HUES6 (cell line): ENCODE results near the gene CNTN5.

Experiments used
- H3K27ac ChIP-seq: 2 replicates; pipeline ENCODE4 v1.7.0; 2013; ENCODE audit warnings: low read depth, mild to moderate bottlenecking, low read length, inconsistent platforms
- H3K27me3 ChIP-seq: 2 replicates; pipeline ENCODE4 v1.6.1; 2013; ENCODE audit warnings: low read length; ENCODE audit not compliant: control insufficient read depth, insufficient read depth
- H3K36me3 ChIP-seq: 2 replicates; pipeline ENCODE4 v1.6.1; 2013; ENCODE audit warnings: low read length; ENCODE audit not compliant: control insufficient read depth, insufficient read depth
- H3K4me1 ChIP-seq: 2 replicates; pipeline ENCODE4 v1.6.1; 2013; ENCODE audit warnings: low read length; ENCODE audit not compliant: control insufficient read depth, insufficient read depth
- H3K4me3 ChIP-seq: 2 replicates; pipeline ENCODE4 v1.5.1; 2013; ENCODE audit warnings: low read depth, low read length
- H3K9ac ChIP-seq: one replicate; pipeline ENCODE4 v1.6.1; 2013; ENCODE audit warnings: mild to moderate bottlenecking, low read length
- H3K9me3 ChIP-seq: 2 replicates; pipeline ENCODE4 v1.6.1; 2013; ENCODE audit warnings: low read depth, low read length; ENCODE audit not compliant: control insufficient read depth, insufficient read depth

CNTN5 gene

DNA sequence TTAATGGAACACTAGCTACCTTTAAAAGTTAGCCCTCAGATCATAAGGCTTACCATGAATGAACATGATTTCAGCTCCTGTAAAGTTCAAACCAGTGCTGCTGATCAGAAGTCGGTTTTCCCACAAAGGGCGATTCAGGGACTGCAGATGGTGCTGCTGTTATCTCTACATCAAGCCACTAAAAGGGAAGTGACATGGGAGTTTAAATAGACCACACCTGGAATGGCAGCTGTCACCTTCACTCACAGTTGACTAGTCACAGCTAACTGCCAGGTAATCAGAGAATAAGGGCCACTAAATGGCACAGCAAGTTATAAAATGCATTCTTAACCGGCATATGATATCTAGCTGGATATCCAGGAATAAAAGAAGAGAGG is 1085.2 kb downstream of the CNTN5 start:
- peaks cover 19% of the 10 kb centered on the region for H3K4me1 ChIP-seq
- H3K36me3 ChIP-seq, result no peaks in the 10 kb centered on the region
- peaks cover 6% of the 10 kb centered on the region; the same call in 1 of the 2 replicates for H3K9me3 ChIP-seq
- H3K4me3 ChIP-seq, result no peak overlapping the region
- H3K27ac ChIP-seq, result no peak overlapping the region
- no peaks in the 10 kb centered on the region for H3K27me3 ChIP-seq
- H3K9ac ChIP-seq, result no peak overlapping the region

- Histone ChIP-seq H3K9me3 (no peaks in the 10 kb centered on the region), H3K9ac (no peak overlapping the region), H3K27ac (no peak overlapping the region), H3K27me3 (no peaks in the 10 kb centered on the region), H3K4me3 (no peak overlapping the region), H3K36me3 (no peaks in the 10 kb centered on the region), H3K4me1 (peaks cover 8% of the 10 kb centered on the region; the same call in 1 of the 2 replicates)
Observed at GRCh38 chr11:100119176-100119575, 1098.4 kb downstream of the CNTN5 start.

DNA sequence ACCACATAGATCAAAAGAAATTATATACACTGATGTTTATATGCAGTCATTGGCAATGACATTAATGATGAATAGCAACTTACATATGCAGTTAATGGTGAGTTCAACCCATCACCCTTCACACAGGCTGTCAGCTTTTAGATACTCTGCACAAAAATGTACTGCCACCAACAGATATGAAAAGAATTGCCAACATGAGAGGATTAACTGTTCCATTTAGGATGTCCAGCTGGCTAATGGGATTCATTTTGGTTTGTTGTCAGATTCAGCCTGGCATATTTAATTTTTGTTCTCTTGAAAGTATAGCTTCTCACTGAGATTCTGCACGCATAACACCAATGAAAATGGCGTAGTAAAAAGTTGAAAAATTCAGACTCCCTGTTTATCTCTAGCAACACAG is 1112.4 kb downstream of the CNTN5 start:
- H3K36me3 ChIP-seq, result no peaks in the 10 kb centered on the region
- no peak overlapping the region for H3K9ac ChIP-seq
- H3K9me3 ChIP-seq, result no peaks in the 10 kb centered on the region
- H3K27ac ChIP-seq, result no peak overlapping the region
- peaks cover 5% of the 10 kb centered on the region; the same call in 1 of the 2 replicates for H3K4me1 ChIP-seq
- no peaks in the 10 kb centered on the region for H3K27me3 ChIP-seq
- no peak overlapping the region for H3K4me3 ChIP-seq

DNA sequence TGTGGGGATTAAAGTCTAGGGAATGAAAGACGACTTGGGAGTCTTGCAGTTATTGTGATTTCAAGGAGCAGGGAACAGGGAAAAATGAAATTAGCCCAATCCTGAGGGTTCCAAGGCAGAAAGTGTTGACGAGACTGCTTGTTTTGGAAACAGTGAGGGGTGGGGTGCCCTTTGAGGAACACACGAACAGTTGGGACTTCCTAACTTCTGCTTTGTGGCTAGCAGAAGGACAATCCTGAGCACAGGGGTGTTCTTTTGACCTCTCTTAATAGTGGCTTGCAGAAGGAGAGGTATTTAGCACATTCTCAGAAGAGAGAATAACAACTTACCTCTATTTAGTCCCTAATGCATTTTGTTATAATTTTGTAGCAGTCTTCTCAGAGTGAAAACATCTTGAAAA is 1120.5 kb downstream of the CNTN5 start:
- Histone ChIP-seq H3K27me3 (no peaks in the 10 kb centered on the region), H3K4me3 (no peak overlapping the region), H3K9ac (no peak overlapping the region), H3K9me3 (no peaks in the 10 kb centered on the region), H3K36me3 (no peaks in the 10 kb centered on the region), H3K27ac (no peak overlapping the region), H3K4me1 (no peaks in the 10 kb centered on the region)

GRCh38 chr11:100151944-100152343 is 1131.2 kb downstream of the CNTN5 start:
- Histone ChIP-seq H3K36me3 (no peaks in the 10 kb centered on the region), H3K27me3 (no peaks in the 10 kb centered on the region), H3K9ac (no peak overlapping the region), H3K4me3 (no peak overlapping the region), H3K9me3 (peaks cover 3% of the 10 kb centered on the region; the same call in 1 of the 2 replicates), H3K4me1 (peaks cover 6% of the 10 kb centered on the region; the same call in 1 of the 2 replicates), H3K27ac (no peak overlapping the region)

DNA sequence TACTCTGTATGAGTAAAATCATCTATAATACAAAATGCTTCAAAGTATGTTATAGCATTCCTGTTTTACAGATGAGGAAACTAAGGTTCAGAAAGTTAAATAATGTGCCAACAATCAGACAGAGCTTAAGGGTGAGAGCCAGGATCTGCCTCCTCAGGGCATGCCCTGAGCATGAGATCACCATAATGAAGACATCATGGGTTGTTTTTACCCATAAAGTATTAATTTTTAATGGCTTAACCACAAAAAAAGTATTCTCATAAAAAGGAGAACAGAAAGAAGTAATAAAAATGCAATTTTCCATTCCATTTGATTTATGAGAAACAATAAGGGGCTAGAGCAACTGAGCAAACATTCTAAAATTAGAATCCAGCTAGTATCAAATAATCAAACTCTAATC is 1132.0 kb downstream of the CNTN5 start:
- Histone ChIP-seq H3K27ac (no peak overlapping the region), H3K4me3 (no peak overlapping the region), H3K4me1 (peaks cover 6% of the 10 kb centered on the region; the same call in 1 of the 2 replicates), H3K9me3 (peaks cover 3% of the 10 kb centered on the region; the same call in 1 of the 2 replicates), H3K27me3 (no peaks in the 10 kb centered on the region), H3K36me3 (no peaks in the 10 kb centered on the region), H3K9ac (no peak overlapping the region)

- no peaks in the 10 kb centered on the region for H3K27me3 ChIP-seq
- no peaks in the 10 kb centered on the region for H3K36me3 ChIP-seq
- no peak overlapping the region for H3K9ac ChIP-seq
- no peaks in the 10 kb centered on the region for H3K9me3 ChIP-seq
- no peaks in the 10 kb centered on the region for H3K4me1 ChIP-seq
- H3K4me3 ChIP-seq, result no peak overlapping the region
- no peak overlapping the region for H3K27ac ChIP-seq
Observed at GRCh38 chr11:100163471-100163870, 1142.7 kb downstream of the CNTN5 start.

- H3K4me3 ChIP-seq, result no peak overlapping the region
- H3K9ac ChIP-seq, result no peak overlapping the region
- no peaks in the 10 kb centered on the region for H3K27me3 ChIP-seq
- no peaks in the 10 kb centered on the region for H3K36me3 ChIP-seq
- H3K4me1 ChIP-seq, result no peaks in the 10 kb centered on the region
- H3K27ac ChIP-seq, result no peak overlapping the region
- no peaks in the 10 kb centered on the region for H3K9me3 ChIP-seq
Observed at GRCh38 chr11:100174881-100175280, 1154.1 kb downstream of the CNTN5 start.

GRCh38 chr11:100176456-100176855 is 1155.7 kb downstream of the CNTN5 start:
- no peak overlapping the region for H3K9ac ChIP-seq

GRCh38 chr11:100177651-100178050 is 1156.9 kb downstream of the CNTN5 start:
- no peaks in the 10 kb centered on the region for H3K36me3 ChIP-seq
- H3K27ac ChIP-seq, result no peak overlapping the region
- no peak overlapping the region for H3K4me3 ChIP-seq
- H3K9ac ChIP-seq, result no peak overlapping the region
- no peaks in the 10 kb centered on the region for H3K4me1 ChIP-seq
- H3K9me3 ChIP-seq, result no peaks in the 10 kb centered on the region
- H3K27me3 ChIP-seq, result no peaks in the 10 kb centered on the region

More at GRCh38 chr11:100176456-100176855, 1155.7 kb downstream of the CNTN5 start:
- Histone ChIP-seq H3K27me3 (no peaks in the 10 kb centered on the region), H3K9me3 (no peaks in the 10 kb centered on the region), H3K36me3 (no peaks in the 10 kb centered on the region), H3K4me3 (no peak overlapping the region), H3K4me1 (no peaks in the 10 kb centered on the region), H3K27ac (no peak overlapping the region)

DNA sequence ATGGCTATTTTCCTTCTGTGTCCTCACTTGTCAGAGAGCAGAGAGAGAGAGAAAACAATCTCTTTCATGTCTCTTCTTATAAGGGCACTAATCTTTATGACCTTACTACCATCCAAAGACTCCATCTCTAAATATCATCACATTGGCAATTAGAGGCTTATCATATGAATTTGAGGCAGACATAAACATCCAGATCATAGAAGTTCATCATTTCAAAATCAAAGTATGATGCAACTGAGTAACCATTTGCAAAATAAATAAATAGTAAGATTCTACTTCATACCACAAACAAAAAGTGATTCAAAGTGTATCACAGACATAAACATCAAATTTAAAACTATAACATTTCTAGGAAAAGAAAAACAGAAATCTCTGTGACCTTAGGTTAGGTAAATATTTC is 1161.6 kb downstream of the CNTN5 start:
- Histone ChIP-seq H3K9me3 (0 out of 2 replicates have a peak, but pooled peaks cover 6% of the 10 kb centered on the region), H3K4me1 (no peaks in the 10 kb centered on the region; the same call in 1 of the 2 replicates), H3K4me3 (no peak overlapping the region), H3K27me3 (no peaks in the 10 kb centered on the region), H3K9ac (no peak overlapping the region), H3K27ac (no peak overlapping the region), H3K36me3 (no peaks in the 10 kb centered on the region)

- Histone ChIP-seq H3K4me1 (no peaks in the 10 kb centered on the region; the same call in 1 of the 2 replicates), H3K27ac (no peak overlapping the region), H3K27me3 (no peaks in the 10 kb centered on the region)
Observed at GRCh38 chr11:100182927-100183326, 1162.2 kb downstream of the CNTN5 start.

More at GRCh38 chr11:100182927-100183326, 1162.2 kb downstream of the CNTN5 start:
- Histone ChIP-seq H3K36me3 (no peaks in the 10 kb centered on the region), H3K9ac (no peak overlapping the region), H3K4me3 (no peak overlapping the region), H3K9me3 (0 out of 2 replicates have a peak, but pooled peaks cover 6% of the 10 kb centered on the region)
